WTC11 (cell line): ENCODE data around the gene ANO3. TPM values are rescaled to one million over a fixed set of nuclear protein-coding genes. Genes with fewer than 3 reads are reported as not detected.

ENCODE experiments used
- ATAC-seq: fragments of 200-7000 bp; cut with Tn5 transposase; 2 replicates; pipeline ENCODE4 v1.10.0; 2021; ENCODE audit warnings: mild to moderate bottlenecking, moderate library complexity
- CTCF ChIA-PET: fragments of 300-600 bp; sonication (Branson Sonifier 250); formaldehyde crosslinking; loops from one replicate; lab custom pipeline; 2021; ENCODE audit warnings: antibody characterized with exemption; lab: Charles Lee
- POLR2A ChIA-PET: fragments of 350-600 bp; sonication (Branson Sonifier 250); formaldehyde crosslinking; loops from one replicate; lab custom pipeline; 2021; ENCODE audit warnings: antibody characterized with exemption; lab: Charles Lee
- DNase-seq: peaks from one replicate; pipeline ENCODE4 v3.0.0; 2021; ENCODE audit warnings: low spot score
- H3K27ac Mint-ChIP-seq: 2 replicates; pipeline ENCODE4 v1.8.0; 2021; ENCODE audit warnings: mixed read lengths
- H3K27me3 Mint-ChIP-seq: 2 replicates; pipeline ENCODE4 v1.8.0; 2021; ENCODE audit warnings: low read depth, mild to moderate bottlenecking, moderate library complexity, mixed read lengths
- H3K36me3 Mint-ChIP-seq: 2 replicates; pipeline ENCODE4 v1.8.0; 2021; ENCODE audit warnings: mixed read lengths
- H3K4me1 Mint-ChIP-seq: 2 replicates; pipeline ENCODE4 v1.8.0; 2022; ENCODE audit warnings: mixed read lengths
- H3K4me3 Mint-ChIP-seq: 2 replicates; pipeline ENCODE4 v1.8.0; 2021; ENCODE audit warnings: mild to moderate bottlenecking, moderate library complexity, mixed read lengths
- H3K9me3 Mint-ChIP-seq: 2 replicates; pipeline ENCODE4 v1.8.0; 2021; ENCODE audit warnings: mixed read lengths
- AFF4 ChIP-seq: sonication (generic); formaldehyde crosslinking; IDR thresholded peaks from 2 replicates; pipeline ENCODE4 v1.8.1; 2023; ENCODE audit warnings: mild to moderate bottlenecking, missing genetic modification reagents, borderline replicate concordance
- ERG ChIP-seq: fragments of 250-450 bp; sonication (Bioruptor Pico); IDR thresholded peaks from 2 replicates; pipeline ENCODE4 v1.8.0; 2021; ENCODE audit warnings: mild to moderate bottlenecking
- HMGA2 ChIP-seq: fragments of 250-450 bp; sonication (Bioruptor Pico); IDR thresholded peaks from 2 replicates; pipeline ENCODE4 v1.4.0; 2021; ENCODE audit warnings: mild to moderate bottlenecking, moderate library complexity
- JAZF1 ChIP-seq: fragments of 250-450 bp; sonication (Bioruptor Pico); IDR thresholded peaks from 2 replicates; pipeline ENCODE4 v1.9.0; 2021; ENCODE audit warnings: moderate library complexity, mild to moderate bottlenecking, inconsistent platforms
- PRRX2 ChIP-seq: fragments of 250-450 bp; sonication (Bioruptor Pico); IDR thresholded peaks from 2 replicates; pipeline ENCODE4 v1.8.0; 2021; ENCODE audit warnings: mild to moderate bottlenecking
- RORB ChIP-seq: fragments of 250-450 bp; sonication (Bioruptor Pico); IDR thresholded peaks from 2 replicates; pipeline ENCODE4 v1.9.0; 2021; ENCODE audit warnings: mild to moderate bottlenecking
- SMAD3 ChIP-seq: sonication (generic); formaldehyde crosslinking; IDR thresholded peaks from 2 replicates; pipeline ENCODE4 v1.8.0; 2022; ENCODE audit warnings: missing genetic modification reagents, mild to moderate bottlenecking, borderline replicate concordance
- TEAD1 ChIP-seq: sonication (generic); formaldehyde crosslinking; IDR thresholded peaks from 2 replicates; pipeline ENCODE4 v1.8.0; 2022; ENCODE audit warnings: mild to moderate bottlenecking, missing genetic modification reagents
- ZBTB43 ChIP-seq: sonication (generic); formaldehyde crosslinking; IDR thresholded peaks from 2 replicates; pipeline ENCODE4 v1.8.1; 2023; ENCODE audit warnings: mild to moderate bottlenecking, missing genetic modification reagents
- ZMAT4 ChIP-seq: fragments of 250-450 bp; sonication (Bioruptor Pico); IDR thresholded peaks from 2 replicates; pipeline ENCODE4 v1.9.0; 2021; ENCODE audit warnings: mild to moderate bottlenecking
- ZNF121 ChIP-seq: sonication (generic); formaldehyde crosslinking; IDR thresholded peaks from 2 replicates; pipeline ENCODE4 v1.8.0; 2023; ENCODE audit warnings: missing genetic modification reagents
- ZNF281 ChIP-seq: sonication (generic); formaldehyde crosslinking; IDR thresholded peaks from 2 replicates; pipeline ENCODE4 v1.8.0; 2023; ENCODE audit warnings: mild to moderate bottlenecking, missing genetic modification reagents
- ZNF396 ChIP-seq: fragments of 250-450 bp; sonication (Bioruptor Pico); IDR thresholded peaks from 2 replicates; pipeline ENCODE4 v1.8.0; 2021; ENCODE audit warnings: mild to moderate bottlenecking, moderate library complexity, borderline replicate concordance
- total RNA-seq: library from RNA; stranded (reverse); gene quantifications from 3 replicates; pipeline ENCODE4 v1.2.3, GENCODE V29; 2021
- TF ChIP-seq, protein P1 (sequence below): sonication (generic); formaldehyde crosslinking; conservative IDR thresholded peaks from 2 replicates; pipeline ENCODE4 v1.8.1; 2022; ENCODE audit warnings: mild to moderate bottlenecking, missing genetic modification reagents
- TF ChIP-seq, protein P2 (sequence below): sonication (generic); formaldehyde crosslinking; IDR thresholded peaks from 2 replicates; pipeline ENCODE4 v1.8.1; 2022; ENCODE audit warnings: missing genetic modification reagents, borderline replicate concordance
- TF ChIP-seq, protein P3 (sequence below): sonication (generic); formaldehyde crosslinking; IDR thresholded peaks from 2 replicates; pipeline ENCODE4 v1.8.0; 2023; ENCODE audit warnings: missing genetic modification reagents, mild to moderate bottlenecking, borderline replicate concordance

The ANO3 gene
- total RNA-seq, 1 experiment from 2014 or later = 0.11 TPM

DNA sequence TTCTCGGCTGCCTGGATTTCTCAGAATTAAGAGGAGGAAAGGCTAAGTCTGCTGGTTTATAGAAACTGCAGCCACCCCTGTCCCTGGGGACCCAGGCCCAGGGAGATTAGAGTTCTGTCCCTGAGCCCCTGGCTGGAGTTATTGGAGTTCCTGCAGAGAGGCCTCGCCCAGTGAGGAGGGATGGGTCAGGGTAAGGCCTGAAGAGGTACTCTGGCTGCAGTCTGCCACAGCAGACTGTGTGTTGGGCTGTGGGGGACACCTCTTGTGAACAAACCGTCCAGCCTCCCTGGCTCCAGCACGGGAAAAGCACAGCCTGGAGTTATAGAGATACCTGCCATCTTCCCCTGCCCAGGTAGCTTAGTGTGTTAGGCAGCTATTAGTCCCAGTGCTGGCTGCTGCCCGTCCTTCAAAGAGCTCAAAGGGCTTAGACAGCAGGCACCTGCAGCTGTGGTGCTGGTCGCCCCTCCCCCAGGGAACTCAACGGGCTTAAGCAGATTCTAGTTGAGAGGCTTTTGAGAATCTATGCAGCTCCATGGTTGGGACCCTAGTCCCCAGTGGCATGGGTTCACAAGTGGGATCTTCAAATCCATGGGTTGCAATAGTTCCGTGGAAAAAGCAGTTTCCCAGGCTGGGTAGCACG lies 276.7 kb downstream of the ANO3 start:
- DNase-seq (no peak), ATAC-seq (peak; percentile 38; the same call in 1 of the 2 replicates)
- no peak overlapping the region for H3K4me3 Mint-ChIP-seq
- no peak overlapping the region for H3K27ac Mint-ChIP-seq
- ChIA-PET CTCF (no interaction called here), POLR2A (no interaction called here)
- H3K36me3 Mint-ChIP-seq = peaks cover 8% of the 10 kb centered on the region; the same call in 1 of the 2 replicates
- peaks cover 27% of the 10 kb centered on the region for H3K9me3 Mint-ChIP-seq
- no peaks in the 10 kb centered on the region; the same call in 1 of the 2 replicates for H3K27me3 Mint-ChIP-seq
- TF ChIP-seq, protein P1, sequence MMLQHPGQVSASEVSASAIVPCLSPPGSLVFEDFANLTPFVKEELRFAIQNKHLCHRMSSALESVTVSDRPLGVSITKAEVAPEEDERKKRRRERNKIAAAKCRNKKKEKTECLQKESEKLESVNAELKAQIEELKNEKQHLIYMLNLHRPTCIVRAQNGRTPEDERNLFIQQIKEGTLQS (CRISPR knock-in tag) = no peak
- TF ChIP-seq TEAD1 (no peak), ZNF281 (CRISPR knock-in tag) (no peak), ZNF396 (CRISPR knock-in tag) (no peak), AFF4 (CRISPR knock-in tag) (no peak), ZMAT4 (CRISPR knock-in tag) (no peak), ZBTB43 (CRISPR knock-in tag) (no peak), ZNF121 (CRISPR knock-in tag) (no peak), JAZF1 (no peak), PRRX2 (CRISPR knock-in tag) (no peak), SMAD3 (no peak)
- TF ChIP-seq, protein P2, sequence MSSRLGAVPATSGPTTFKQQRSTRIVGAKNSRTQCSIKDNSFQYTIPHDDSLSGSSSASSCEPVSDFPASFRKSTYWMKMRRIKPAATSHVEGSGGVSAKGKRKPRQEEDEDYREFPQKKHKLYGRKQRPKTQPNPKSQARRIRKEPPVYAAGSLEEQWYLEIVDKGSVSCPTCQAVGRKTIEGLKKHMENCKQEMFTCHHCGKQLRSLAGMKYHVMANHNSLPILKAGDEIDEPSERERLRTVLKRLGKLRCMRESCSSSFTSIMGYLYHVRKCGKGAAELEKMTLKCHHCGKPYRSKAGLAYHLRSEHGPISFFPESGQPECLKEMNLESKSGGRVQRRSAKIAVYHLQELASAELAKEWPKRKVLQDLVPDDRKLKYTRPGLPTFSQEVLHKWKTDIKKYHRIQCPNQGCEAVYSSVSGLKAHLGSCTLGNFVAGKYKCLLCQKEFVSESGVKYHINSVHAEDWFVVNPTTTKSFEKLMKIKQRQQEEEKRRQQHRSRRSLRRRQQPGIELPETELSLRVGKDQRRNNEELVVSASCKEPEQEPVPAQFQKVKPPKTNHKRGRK (CRISPR knock-in tag) = no peak
- peaks cover 16% of the 10 kb centered on the region for H3K4me1 Mint-ChIP-seq

DNA sequence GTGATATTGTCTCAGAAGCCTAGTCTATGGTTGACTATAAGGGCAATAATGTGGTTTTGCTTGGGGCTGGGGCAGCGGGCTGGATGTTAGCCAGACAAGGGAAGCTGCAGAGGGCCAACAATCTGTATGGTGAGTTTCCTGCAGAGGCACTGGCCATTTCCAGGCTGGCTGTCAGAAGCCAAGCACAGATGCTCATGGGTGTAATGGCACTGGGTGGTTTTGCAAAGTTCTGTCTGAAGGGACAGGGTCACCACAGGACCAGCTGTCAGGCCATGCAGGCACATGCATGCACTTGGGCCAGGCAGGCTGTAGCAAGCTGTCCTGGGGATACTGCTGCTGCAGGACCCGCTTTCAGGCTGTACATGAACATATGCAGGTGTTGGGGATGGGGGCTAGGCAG lies 281.8 kb downstream of the ANO3 start:
- ATAC-seq = no peak
- Mint-ChIP-seq H3K9me3 (no peaks in the 10 kb centered on the region), H3K4me3 (no peak overlapping the region), H3K4me1 (peaks cover 7% of the 10 kb centered on the region), H3K27me3 (no peaks in the 10 kb centered on the region), H3K27ac (no peak overlapping the region), H3K36me3 (no peaks in the 10 kb centered on the region)
- ChIA-PET CTCF (no interaction called here), POLR2A (no interaction called here)
- no peak for DNase-seq
- no peak for TF ChIP-seq ERG
- TF ChIP-seq HMGA2 (CRISPR knock-in tag) = no peak
- TF ChIP-seq, protein P3, sequence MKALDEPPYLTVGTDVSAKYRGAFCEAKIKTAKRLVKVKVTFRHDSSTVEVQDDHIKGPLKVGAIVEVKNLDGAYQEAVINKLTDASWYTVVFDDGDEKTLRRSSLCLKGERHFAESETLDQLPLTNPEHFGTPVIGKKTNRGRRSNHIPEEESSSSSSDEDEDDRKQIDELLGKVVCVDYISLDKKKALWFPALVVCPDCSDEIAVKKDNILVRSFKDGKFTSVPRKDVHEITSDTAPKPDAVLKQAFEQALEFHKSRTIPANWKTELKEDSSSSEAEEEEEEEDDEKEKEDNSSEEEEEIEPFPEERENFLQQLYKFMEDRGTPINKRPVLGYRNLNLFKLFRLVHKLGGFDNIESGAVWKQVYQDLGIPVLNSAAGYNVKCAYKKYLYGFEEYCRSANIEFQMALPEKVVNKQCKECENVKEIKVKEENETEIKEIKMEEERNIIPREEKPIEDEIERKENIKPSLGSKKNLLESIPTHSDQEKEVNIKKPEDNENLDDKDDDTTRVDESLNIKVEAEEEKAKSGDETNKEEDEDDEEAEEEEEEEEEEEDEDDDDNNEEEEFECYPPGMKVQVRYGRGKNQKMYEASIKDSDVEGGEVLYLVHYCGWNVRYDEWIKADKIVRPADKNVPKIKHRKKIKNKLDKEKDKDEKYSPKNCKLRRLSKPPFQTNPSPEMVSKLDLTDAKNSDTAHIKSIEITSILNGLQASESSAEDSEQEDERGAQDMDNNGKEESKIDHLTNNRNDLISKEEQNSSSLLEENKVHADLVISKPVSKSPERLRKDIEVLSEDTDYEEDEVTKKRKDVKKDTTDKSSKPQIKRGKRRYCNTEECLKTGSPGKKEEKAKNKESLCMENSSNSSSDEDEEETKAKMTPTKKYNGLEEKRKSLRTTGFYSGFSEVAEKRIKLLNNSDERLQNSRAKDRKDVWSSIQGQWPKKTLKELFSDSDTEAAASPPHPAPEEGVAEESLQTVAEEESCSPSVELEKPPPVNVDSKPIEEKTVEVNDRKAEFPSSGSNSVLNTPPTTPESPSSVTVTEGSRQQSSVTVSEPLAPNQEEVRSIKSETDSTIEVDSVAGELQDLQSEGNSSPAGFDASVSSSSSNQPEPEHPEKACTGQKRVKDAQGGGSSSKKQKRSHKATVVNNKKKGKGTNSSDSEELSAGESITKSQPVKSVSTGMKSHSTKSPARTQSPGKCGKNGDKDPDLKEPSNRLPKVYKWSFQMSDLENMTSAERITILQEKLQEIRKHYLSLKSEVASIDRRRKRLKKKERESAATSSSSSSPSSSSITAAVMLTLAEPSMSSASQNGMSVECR (CRISPR knock-in tag) = no peak
- TF ChIP-seq RORB (CRISPR knock-in tag) = no peak
